Measurements from ENCODE around the gene DCAF6.

DCAF6 gene

GRCh38 chr1:167983797-167984420, 47.4 kb downstream of the DCAF6 start:
- no peak for TF ChIP-seq CTCF (IDR thresholded peaks at IDR 0.05; ENCODE audit: borderline replicate concordance, insufficient read depth, low read depth, low read length)
- H3K4me3 ChIP-seq (ENCODE audit: low read depth, low read length), result no peak overlapping the region

GRCh38 chr1:167984886-167985489, 48.5 kb downstream of the DCAF6 start:
- no peak for TF ChIP-seq CTCF (IDR thresholded peaks at IDR 0.05; ENCODE audit: borderline replicate concordance, insufficient read depth, low read depth, low read length)
- H3K4me3 ChIP-seq (ENCODE audit: low read depth, low read length), result no peak overlapping the region

- TF ChIP-seq CTCF (IDR thresholded peaks at IDR 0.05; ENCODE audit: borderline replicate concordance, insufficient read depth, low read depth, low read length), result no peak
These were observed 50.7 kb downstream of the DCAF6 start for GRCh38 chr1:167987174-167987573.

GRCh38 chr1:167991546-167991945, 55.1 kb downstream of the DCAF6 start:
- H3K4me3 ChIP-seq (ENCODE audit: low read depth, low read length), result no peak overlapping the region
- no peak for TF ChIP-seq CTCF (IDR thresholded peaks at IDR 0.05; ENCODE audit: borderline replicate concordance, insufficient read depth, low read depth, low read length)

More at GRCh38 chr1:167987174-167987573, 50.7 kb downstream of the DCAF6 start:
- H3K4me3 ChIP-seq (ENCODE audit: low read depth, low read length), result no peak overlapping the region

- no peak overlapping the region for H3K4me3 ChIP-seq (ENCODE audit: low read depth, low read length)
- TF ChIP-seq CTCF (IDR thresholded peaks at IDR 0.05; ENCODE audit: borderline replicate concordance, insufficient read depth, low read depth, low read length), result no peak
These were observed 57.2 kb downstream of the DCAF6 start for GRCh38 chr1:167993720-167994119.

GRCh38 chr1:167994560-167994959, 58.1 kb downstream of the DCAF6 start:
- TF ChIP-seq CTCF (IDR thresholded peaks at IDR 0.05; ENCODE audit: borderline replicate concordance, insufficient read depth, low read depth, low read length), result no peak
- no peak overlapping the region for H3K4me3 ChIP-seq (ENCODE audit: low read depth, low read length)

GRCh38 chr1:167995038-167995437, 58.6 kb downstream of the DCAF6 start:
- no peak overlapping the region for H3K4me3 ChIP-seq (ENCODE audit: low read depth, low read length)
- TF ChIP-seq CTCF (IDR thresholded peaks at IDR 0.05; ENCODE audit: borderline replicate concordance, insufficient read depth, low read depth, low read length), result no peak

All from GM12875 (cell line).